Measurements from ENCODE around the gene GJB3.

The GJB3 gene

DNA sequence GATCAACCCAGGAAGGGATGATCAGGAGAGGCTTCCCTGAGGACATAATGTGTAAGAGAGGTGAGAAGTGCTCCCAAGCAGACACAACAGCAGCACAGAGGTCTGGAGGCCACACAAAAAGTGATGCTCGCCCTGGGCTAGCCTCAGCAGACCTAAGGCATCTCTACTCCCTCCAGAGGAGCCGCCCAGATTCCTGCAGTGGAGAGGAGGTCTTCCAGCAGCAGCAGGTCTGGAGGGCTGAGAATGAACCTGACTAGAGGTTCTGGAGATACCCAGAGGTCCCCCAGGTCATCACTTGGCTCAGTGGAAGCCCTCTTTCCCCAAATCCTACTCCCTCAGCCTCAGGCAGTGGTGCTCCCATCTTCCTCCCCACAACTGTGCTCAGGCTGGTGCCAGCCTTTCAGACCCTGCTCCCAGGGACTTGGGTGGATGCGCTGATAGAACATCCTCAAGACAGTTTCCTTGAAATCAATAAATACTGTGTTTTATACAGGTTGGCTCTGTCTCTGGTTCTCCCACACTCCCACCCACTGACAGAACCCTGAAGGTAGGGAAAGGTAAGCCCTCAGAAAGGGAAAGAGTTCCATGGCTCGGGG, 5.0 kb downstream of the GJB3 start:
- H3K4me3 ChIP-seq (ENCODE audit: low read depth, low read length) = no peak overlapping the region
- TF ChIP-seq, protein P1, sequence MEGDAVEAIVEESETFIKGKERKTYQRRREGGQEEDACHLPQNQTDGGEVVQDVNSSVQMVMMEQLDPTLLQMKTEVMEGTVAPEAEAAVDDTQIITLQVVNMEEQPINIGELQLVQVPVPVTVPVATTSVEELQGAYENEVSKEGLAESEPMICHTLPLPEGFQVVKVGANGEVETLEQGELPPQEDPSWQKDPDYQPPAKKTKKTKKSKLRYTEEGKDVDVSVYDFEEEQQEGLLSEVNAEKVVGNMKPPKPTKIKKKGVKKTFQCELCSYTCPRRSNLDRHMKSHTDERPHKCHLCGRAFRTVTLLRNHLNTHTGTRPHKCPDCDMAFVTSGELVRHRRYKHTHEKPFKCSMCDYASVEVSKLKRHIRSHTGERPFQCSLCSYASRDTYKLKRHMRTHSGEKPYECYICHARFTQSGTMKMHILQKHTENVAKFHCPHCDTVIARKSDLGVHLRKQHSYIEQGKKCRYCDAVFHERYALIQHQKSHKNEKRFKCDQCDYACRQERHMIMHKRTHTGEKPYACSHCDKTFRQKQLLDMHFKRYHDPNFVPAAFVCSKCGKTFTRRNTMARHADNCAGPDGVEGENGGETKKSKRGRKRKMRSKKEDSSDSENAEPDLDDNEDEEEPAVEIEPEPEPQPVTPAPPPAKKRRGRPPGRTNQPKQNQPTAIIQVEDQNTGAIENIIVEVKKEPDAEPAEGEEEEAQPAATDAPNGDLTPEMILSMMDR (IDR thresholded peaks at IDR 0.05; ENCODE audit: low read depth, low read length, missing control alignments) = no peak
- DNase-seq (ENCODE audit: low read depth) = no peak

DNA sequence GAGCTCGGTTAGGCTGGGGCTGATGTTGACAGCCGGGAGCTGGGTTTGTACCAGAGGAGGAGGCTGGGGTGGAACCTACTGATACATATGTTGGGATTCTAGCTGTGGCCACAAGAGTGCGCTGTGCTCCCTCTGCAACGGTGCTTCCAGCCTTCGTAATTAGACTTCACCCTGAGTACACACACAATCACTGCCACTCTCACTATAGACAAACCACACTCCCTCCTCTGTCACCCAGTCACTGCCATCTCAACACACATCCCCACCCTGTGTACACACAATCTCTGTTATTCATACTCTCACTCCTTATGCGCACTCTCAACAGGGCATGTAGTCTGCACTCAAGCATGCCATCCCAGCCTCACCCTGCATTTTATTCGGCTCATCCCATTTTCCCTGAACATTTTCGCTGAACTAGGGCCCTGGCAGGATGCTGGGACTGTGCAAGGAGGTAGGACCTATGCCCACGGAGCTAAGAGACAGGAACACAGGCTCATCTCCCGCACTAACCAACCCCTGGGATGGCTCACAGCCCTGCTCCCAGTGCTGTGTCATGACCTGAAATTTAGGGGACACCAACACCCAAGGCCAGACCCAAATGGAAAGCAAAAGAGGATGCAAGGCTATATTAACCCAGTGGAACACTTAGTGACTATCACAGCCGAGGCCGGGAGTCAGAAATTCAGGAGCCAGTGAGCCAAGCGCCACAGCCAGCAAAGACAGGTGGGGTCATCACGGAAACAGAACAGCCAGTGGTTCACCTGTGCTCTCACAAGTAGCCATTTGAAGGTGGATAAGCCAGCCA, 5.7 kb downstream of the GJB3 start:
- DNase-seq (ENCODE audit: low read depth) = peak; percentile 47
- H3K4me3 ChIP-seq (ENCODE audit: low read depth, low read length) = no peak overlapping the region
- TF ChIP-seq, protein P1 (IDR thresholded peaks at IDR 0.05; ENCODE audit: low read depth, low read length, missing control alignments) = peak; percentile 96

DNA sequence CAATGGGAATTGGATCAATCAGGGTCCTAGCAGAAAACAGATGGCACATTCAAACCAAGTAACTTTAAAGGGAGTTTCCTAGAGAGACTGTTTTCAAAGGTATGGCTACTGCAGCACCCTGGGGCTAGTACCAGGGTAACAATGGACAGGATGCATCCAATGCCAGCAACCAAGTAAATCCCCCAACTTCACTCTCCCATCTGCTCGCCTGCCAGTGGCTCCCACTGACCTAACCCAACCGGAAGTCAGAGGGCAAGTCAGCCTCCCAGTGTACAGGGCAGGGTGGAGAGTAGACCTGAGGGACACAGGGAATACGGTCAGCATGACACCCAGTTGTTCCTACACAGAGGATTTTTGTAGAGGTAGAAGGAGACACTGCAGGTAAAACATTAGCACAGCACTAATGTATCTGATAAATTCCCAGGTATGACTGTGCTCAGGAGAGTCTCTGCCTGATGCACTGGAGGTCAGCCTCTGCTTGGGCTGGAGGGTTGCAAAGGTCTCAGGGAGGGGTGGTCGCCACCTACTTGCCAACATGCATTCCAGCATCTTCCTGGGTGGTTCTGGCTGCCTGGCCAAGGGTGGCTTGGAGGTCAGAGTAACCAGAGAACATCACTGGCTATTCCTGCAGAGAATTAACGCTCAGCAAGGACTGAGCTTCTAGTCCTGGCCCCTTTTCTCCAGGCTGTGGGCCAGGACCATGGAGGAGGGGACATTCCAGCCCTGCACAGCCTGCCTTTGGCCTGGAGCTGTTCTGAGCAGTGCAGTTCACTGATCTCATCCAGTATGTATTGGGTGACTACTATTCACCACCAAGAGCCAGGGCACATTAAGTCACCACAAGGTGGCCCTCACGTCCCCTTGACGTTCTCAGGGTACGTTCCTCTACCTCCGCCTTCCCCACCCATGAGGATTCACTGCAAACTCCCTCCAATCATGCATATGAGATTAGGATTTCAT, 6.7 kb downstream of the GJB3 start:
- TF ChIP-seq, protein P1 (IDR thresholded peaks at IDR 0.05; ENCODE audit: low read depth, low read length, missing control alignments) = peak; percentile 52
- no peak overlapping the region for H3K4me3 ChIP-seq (ENCODE audit: low read depth, low read length)
- DNase-seq (ENCODE audit: low read depth) = no peak

DNA sequence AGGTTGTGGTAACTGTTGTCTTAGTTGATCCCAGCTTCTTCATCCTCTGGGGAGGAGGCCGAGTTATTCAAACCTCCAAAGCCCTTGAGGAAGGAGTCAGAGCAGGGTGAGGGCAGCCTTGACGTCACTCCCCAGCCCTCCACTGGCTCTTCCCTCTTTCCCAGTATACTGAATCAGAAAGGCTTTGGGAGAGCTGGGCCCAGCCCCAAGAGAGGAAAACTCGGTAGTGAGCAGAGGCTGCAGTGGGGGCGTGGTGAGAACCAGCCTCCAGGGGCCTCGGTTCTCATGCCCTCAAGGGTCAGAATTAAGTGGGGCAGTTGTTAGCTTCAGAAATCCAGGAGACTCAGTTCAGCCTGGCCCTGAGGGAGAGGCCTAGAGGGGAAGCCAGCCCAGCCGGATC, 10.0 kb downstream of the GJB3 start:
- no peak overlapping the region for H3K4me3 ChIP-seq (ENCODE audit: low read depth, low read length)
- TF ChIP-seq, protein P1 (IDR thresholded peaks at IDR 0.05; ENCODE audit: low read depth, low read length, missing control alignments) = no peak

DNA sequence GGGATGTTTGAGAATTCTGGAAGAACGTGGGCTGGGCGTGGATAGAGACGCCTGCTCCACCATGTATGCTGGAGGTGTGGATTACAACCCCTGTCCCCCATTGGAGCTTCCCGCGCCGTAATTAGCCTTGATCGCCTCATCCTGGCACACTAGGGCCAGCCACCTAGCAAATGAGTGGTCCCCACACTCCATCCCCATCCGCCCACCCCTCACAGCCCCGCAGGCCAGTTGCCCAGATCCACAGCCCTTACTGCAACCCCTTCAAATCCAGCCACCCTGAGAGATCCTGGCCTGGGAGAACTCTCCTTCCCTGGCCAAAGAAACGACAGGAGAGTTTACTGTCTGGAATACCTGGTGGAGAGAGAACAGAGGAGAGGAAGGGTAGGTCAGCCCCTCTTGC, 11.4 kb downstream of the GJB3 start:
- DNase-seq (ENCODE audit: low read depth) = no peak
- no peak overlapping the region for H3K4me3 ChIP-seq (ENCODE audit: low read depth, low read length)
- TF ChIP-seq, protein P1 (IDR thresholded peaks at IDR 0.05; ENCODE audit: low read depth, low read length, missing control alignments) = no peak

More for the DNA sequence above, 10.0 kb downstream of the GJB3 start:
- no peak for DNase-seq (ENCODE audit: low read depth)

DNA sequence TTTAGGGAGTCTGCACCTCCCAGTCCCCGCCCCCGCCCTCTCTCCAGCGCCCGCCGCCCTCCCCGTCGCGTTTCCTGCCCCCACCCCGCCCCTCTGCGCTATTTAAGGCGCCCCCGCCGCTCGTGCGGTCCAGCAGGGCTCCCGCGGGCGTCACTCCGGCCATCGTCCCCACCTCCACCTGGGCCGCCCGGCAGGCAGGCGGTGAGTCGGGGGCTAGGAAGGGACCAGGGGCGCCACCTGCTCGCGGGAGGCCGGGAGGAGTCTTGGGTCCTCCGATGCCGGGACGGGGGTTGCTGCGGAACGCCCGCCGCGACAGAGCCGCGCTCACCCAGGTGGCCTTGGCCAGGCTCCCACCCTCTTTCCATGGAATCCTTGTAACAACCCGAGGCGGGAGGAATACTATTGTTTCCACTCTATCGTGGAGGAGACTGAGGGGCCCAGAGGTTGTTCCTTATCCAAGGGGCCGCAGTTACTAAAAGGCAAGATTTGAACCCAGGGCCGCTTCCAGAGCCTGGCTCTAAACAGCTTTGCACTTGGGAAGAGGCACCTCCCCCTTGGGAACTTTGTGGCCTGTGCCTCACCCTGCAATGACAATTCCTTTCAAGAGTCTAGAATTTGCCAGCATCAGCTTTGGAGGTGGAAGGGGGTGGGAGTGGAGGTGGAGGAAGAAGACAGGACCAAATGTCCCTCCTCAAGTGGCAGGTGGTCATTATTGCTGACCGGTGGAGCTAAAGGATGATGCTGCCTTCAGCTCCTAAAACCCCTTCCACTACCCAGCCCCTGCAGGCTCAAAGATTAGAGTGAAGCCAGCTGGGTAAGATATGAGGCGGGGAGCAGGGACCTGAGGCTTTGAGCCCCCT, 12.1 kb downstream of the GJB3 start, which contains the start of gene GJA4:
GJA4 (plus strand) TSS at position 132 of the 860 bp plus-strand sequence. CDS start 1,215 bp downstream, outside the sequence.
- TF ChIP-seq, protein P1 (IDR thresholded peaks at IDR 0.05; ENCODE audit: low read depth, low read length, missing control alignments) = no peak
- DNase-seq (ENCODE audit: low read depth) = no peak
- H3K4me3 ChIP-seq (ENCODE audit: low read depth, low read length) = no peak within 1 kb of the TSS
